Natural killer cell treated with Interleukin-12 subunit alpha and Interleukin-12 subunit beta and Interleukin-15 and Interleukin-18, amount 100 ng/mL, for 72 hours (primary cell): Measurements from ENCODE around the gene NUP50. TPM values are rescaled to one million over a fixed set of nuclear protein-coding genes. Genes with fewer than 3 reads are reported as not detected.
A peak's percentile ranks its signal among the peaks of the same experiment; 100 is the strongest.

Experiments
- ATAC-seq, 2 donors: fragments of 150-1000 bp; cut with Tn5 transposase in 1 of 2; sonication (Bioruptor Pico), chemical (Tn5 transposase) in 1 of 2; 2 replicates each; pipeline ENCODE4 v1.10.0; 2021
- DNase-seq: peaks from one replicate; pipeline ENCODE4 v3.0.0; 2022; ENCODE audit warnings: low spot score
- H3K27ac Mint-ChIP-seq, 2 donors: 1 replicate in 1 of 2; 2 replicates in 1 of 2; pipeline ENCODE4 v1.8.0; 2022; ENCODE audit warnings: mixed read lengths in 2 of 2, mild to moderate bottlenecking in 1 of 2, moderate library complexity in 1 of 2
- H3K27me3 Mint-ChIP-seq, 2 donors: 1 replicate in 1 of 2; 2 replicates in 1 of 2; pipeline ENCODE4 v1.8.0; 2022; ENCODE audit warnings: mixed read lengths in 2 of 2
- H3K36me3 Mint-ChIP-seq: one replicate; pipeline ENCODE4 v1.8.0; 2022; ENCODE audit warnings: mixed read lengths
- H3K4me1 Mint-ChIP-seq, 2 donors: 1 replicate in 1 of 2; 2 replicates in 1 of 2; pipeline ENCODE4 v1.8.0; 2022; ENCODE audit warnings: low read depth in 2 of 2, mixed read lengths in 2 of 2, mild to moderate bottlenecking in 1 of 2
- H3K4me3 Mint-ChIP-seq: one replicate; pipeline ENCODE4 v1.8.0; 2022; ENCODE audit warnings: mixed read lengths
- H3K9me3 Mint-ChIP-seq: 2 replicates; pipeline ENCODE4 v1.8.0; 2022; ENCODE audit warnings: mixed read lengths
- total RNA-seq, 2 donors: library from RNA; stranded (reverse); gene quantifications; one replicate each; pipeline ENCODE4 v1.2.3, GENCODE V29; 2022

The NUP50 gene
- total RNA-seq, 2 donors from 2014 or later, result 124 to 185 TPM

DNA sequence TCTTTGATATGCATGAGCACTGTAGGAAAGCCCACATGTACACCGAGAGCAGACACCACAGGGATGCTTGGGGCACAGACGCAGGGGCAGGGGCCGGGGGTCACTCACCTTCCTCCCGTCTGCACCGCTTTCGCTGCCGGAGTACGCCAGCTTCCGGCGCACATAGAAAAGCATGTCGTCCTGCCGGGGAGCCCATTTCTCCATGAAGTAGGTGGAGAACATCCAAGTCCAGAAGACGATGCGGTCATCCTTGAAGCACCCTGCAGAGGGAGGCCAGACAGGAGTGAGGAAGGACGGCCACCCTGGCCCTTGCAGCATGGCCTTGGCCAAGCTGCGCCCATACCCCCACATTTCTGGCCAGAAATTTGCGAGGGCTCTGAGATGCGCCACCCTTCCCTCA, 48.1 kb downstream of the NUP50 start:
- Mint-ChIP-seq H3K4me3 (no peak overlapping the region), H3K9me3 (no peaks in the 10 kb centered on the region), H3K27me3 (no peaks in the 10 kb centered on the region), H3K4me1 (peaks cover 0 to 15% of the 10 kb centered on the region in 2 donors), H3K27ac (no peak overlapping the region), H3K36me3 (no peaks in the 10 kb centered on the region)
- DNase-seq (peak; percentile 42), ATAC-seq (no peak)

GRCh38 chr22:45212306-45212709, 48.6 kb downstream of the NUP50 start:
- H3K4me3 Mint-ChIP-seq, result no peak overlapping the region
- no peaks in the 10 kb centered on the region for H3K36me3 Mint-ChIP-seq
- H3K9me3 Mint-ChIP-seq, result no peaks in the 10 kb centered on the region
- no peak overlapping the region for H3K27ac Mint-ChIP-seq
- peak in 1 of 2 donors; percentile 14 for ATAC-seq
- no peak for DNase-seq
- H3K27me3 Mint-ChIP-seq, result no peaks in the 10 kb centered on the region
- H3K4me1 Mint-ChIP-seq, result peaks cover 0 to 16% of the 10 kb centered on the region in 2 donors

- H3K36me3 Mint-ChIP-seq, result no peaks in the 10 kb centered on the region
- peaks cover 0 to 16% of the 10 kb centered on the region in 2 donors for H3K4me1 Mint-ChIP-seq
- H3K27ac Mint-ChIP-seq, result no peak overlapping the region
- no peak overlapping the region for H3K4me3 Mint-ChIP-seq
- H3K9me3 Mint-ChIP-seq, result no peaks in the 10 kb centered on the region
- no peaks in the 10 kb centered on the region for H3K27me3 Mint-ChIP-seq
- ATAC-seq, result no peak
- no peak for DNase-seq
Observed at GRCh38 chr22:45212992-45213751, 49.4 kb downstream of the NUP50 start.

- Mint-ChIP-seq H3K27me3 (no peaks in the 10 kb centered on the region), H3K4me1 (peaks cover 0 to 20% of the 10 kb centered on the region in 2 donors), H3K36me3 (no peaks in the 10 kb centered on the region), H3K9me3 (no peaks in the 10 kb centered on the region), H3K4me3 (no peak overlapping the region), H3K27ac (no peak overlapping the region)
- ATAC-seq (no peak), DNase-seq (no peak)
Observed at GRCh38 chr22:45216133-45217003, 52.6 kb downstream of the NUP50 start.

- H3K27me3 Mint-ChIP-seq, result no peaks in the 10 kb centered on the region
- H3K9me3 Mint-ChIP-seq, result no peaks in the 10 kb centered on the region
- no peak for ATAC-seq
- no peak for DNase-seq
- H3K4me1 Mint-ChIP-seq, result peaks cover under 1 to 20% of the 10 kb centered on the region in 2 donors
- H3K36me3 Mint-ChIP-seq, result no peaks in the 10 kb centered on the region
- no peak overlapping the region for H3K4me3 Mint-ChIP-seq
- no peak overlapping the region for H3K27ac Mint-ChIP-seq
Observed at GRCh38 chr22:45217345-45217744, 53.6 kb downstream of the NUP50 start.

- Mint-ChIP-seq H3K4me1 (peaks cover 5 to 24% of the 10 kb centered on the region in 2 donors), H3K36me3 (no peaks in the 10 kb centered on the region), H3K4me3 (no peak overlapping the region), H3K27me3 (no peaks in the 10 kb centered on the region), H3K9me3 (no peaks in the 10 kb centered on the region), H3K27ac (no peak overlapping the region)
- no peak for DNase-seq
- ATAC-seq, result no peak
Observed at GRCh38 chr22:45217806-45218205, 54.1 kb downstream of the NUP50 start.

DNA sequence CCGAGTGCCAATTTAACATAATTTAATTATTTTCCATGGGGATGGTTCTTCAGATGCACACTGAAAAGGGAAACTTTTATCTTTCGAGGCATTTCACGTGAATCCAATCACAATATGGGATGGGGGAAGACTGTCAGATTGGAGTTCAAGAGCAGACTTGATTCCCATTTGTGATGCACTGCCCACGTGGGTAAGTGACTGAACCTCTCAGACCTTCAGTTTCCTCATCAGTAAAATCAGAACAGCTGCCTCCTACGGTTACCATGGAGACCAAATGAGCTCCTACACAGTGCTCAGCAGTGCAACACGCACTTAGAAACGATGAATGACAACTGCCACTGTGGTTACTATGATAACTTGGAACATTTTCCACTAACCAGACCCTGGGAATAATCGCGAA, 55.3 kb downstream of the NUP50 start:
- no peaks in the 10 kb centered on the region for H3K27me3 Mint-ChIP-seq
- DNase-seq (no peak), ATAC-seq (peak in 1 of 2 donors; percentile 79)
- no peak overlapping the region for H3K4me3 Mint-ChIP-seq
- peak overlapping the region in 1 of 2 donors; percentile 73 for H3K27ac Mint-ChIP-seq
- H3K4me1 Mint-ChIP-seq, result peaks cover 7 to 30% of the 10 kb centered on the region in 2 donors
- no peaks in the 10 kb centered on the region for H3K36me3 Mint-ChIP-seq
- no peaks in the 10 kb centered on the region for H3K9me3 Mint-ChIP-seq

DNA sequence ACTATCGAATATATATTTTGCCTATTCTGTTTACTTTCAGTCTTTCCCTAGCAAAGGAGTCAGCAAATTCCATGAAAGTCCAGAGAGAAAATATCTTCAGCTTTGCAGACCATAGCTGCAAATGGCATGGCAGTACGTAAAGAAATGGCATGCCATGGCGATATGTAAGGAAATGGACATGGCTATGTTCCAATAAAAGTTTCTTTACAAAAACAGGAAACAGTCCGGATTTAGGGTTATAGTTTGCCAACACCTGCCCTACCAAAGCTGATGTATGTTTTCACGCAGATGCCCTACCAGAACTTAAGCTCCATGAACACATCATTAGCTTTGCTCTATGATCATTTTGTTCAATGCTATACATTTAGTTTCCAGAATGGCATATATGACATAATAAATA, 57.5 kb downstream of the NUP50 start:
- Mint-ChIP-seq H3K36me3 (no peaks in the 10 kb centered on the region), H3K4me1 (peaks cover 15 to 39% of the 10 kb centered on the region in 2 donors), H3K4me3 (no peak overlapping the region), H3K9me3 (no peaks in the 10 kb centered on the region), H3K27ac (no peak overlapping the region), H3K27me3 (no peaks in the 10 kb centered on the region)
- ATAC-seq, result no peak
- DNase-seq, result no peak

- H3K4me3 Mint-ChIP-seq, result no peak overlapping the region
- no peaks in the 10 kb centered on the region for H3K9me3 Mint-ChIP-seq
- H3K4me1 Mint-ChIP-seq, result peaks cover 36 to 58% of the 10 kb centered on the region in 2 donors
- ATAC-seq, result no peak
- no peaks in the 10 kb centered on the region for H3K36me3 Mint-ChIP-seq
- H3K27me3 Mint-ChIP-seq, result no peaks in the 10 kb centered on the region
- peak; percentile 35 for DNase-seq
- peak overlapping the region in 1 of 2 donors; percentile 57 for H3K27ac Mint-ChIP-seq
Observed at GRCh38 chr22:45223304-45224117, 59.8 kb downstream of the NUP50 start.

- ATAC-seq, result no peak
- peak overlapping the region in 1 of 2 donors; percentile 57 for H3K27ac Mint-ChIP-seq
- peaks cover 38 to 52% of the 10 kb centered on the region in 2 donors for H3K4me1 Mint-ChIP-seq
- H3K4me3 Mint-ChIP-seq, result no peak overlapping the region
- no peaks in the 10 kb centered on the region for H3K27me3 Mint-ChIP-seq
- no peaks in the 10 kb centered on the region for H3K36me3 Mint-ChIP-seq
- DNase-seq, result peak; percentile 51
- no peaks in the 10 kb centered on the region for H3K9me3 Mint-ChIP-seq
Observed at GRCh38 chr22:45224331-45224730, 60.6 kb downstream of the NUP50 start.

DNA sequence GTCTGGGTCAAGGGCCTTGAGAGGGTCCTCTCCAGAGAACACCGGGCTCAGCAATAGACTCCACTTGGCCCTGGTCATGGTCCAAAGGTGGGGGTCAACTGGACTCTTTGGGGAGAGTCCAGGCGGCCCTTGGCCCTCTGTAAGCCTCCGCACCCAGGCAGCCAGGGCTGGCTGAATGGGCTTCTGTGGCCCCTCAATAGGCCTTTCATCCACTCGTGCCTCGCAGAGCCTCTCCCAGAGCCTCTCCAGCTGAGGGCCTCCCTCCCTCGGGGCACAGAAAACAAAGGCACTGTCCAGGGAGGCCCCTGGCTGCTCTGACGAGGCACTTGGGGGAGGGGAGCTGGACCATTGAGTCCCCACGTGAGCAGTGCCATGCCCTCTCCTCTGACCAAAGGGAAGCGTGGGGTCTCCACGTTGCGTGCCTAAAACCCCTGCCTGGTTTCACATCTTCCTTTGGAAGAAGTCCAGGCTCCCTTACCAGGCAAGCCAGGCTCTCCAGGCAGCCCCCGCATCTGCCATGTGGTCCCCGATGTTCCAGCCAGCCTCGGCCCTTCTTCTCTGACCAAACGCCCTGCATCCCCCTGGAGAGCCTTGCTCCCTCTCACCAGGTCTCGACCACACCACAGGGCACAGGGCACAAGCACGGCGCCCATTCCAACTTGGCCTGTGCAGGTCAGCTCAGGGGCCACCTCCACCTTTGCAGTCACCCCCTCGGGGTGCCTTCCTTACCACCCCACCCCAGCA, 61.4 kb downstream of the NUP50 start:
- Mint-ChIP-seq H3K4me3 (no peak overlapping the region), H3K36me3 (no peaks in the 10 kb centered on the region), H3K4me1 (peaks cover 38 to 55% of the 10 kb centered on the region in 2 donors), H3K27me3 (no peaks in the 10 kb centered on the region), H3K9me3 (no peaks in the 10 kb centered on the region), H3K27ac (peak overlapping the region; percentile 66 to 80)
- ATAC-seq (no peak), DNase-seq (peak; percentile 58)

DNA sequence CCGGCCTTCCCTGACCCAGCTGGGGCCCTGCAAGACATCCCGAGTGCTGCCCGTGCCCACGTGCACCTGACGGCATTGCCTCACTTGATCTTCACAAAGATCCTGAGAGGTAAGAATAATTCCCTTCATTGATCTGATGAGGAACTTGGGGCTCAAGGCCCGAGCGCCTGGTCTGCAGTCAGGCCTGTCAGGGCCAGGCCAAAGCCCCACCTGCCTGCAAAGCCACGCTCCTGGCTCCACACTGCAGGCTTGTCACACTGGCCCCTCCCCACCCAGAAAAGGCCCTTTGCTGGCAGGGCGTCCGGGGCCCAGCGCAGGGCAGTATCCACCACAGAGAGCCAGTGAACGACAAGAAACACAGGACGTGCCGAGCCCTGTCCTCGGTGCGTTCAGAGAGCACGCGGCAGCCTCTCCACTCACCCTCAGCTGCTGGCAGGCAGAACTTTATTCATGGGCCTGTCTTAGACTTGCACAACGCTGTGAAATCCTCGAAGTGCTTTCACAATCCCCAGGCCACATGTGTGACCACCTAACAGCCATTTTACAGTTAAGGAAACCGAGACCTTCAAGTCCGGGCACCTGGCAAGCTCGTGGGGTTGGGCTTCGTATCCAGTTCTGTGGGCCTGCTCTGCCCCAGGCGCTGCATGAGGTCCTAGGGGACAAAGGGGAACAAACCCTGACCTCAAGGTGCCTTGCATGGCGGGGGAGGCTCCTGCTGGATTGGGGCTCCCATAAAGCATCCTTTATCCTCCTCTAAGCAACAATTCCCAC, 62.2 kb downstream of the NUP50 start:
- Mint-ChIP-seq H3K4me1 (peaks cover 38 to 55% of the 10 kb centered on the region in 2 donors), H3K27ac (peak overlapping the region; percentile 66 to 80)

More for the DNA sequence above, 62.2 kb downstream of the NUP50 start:
- Mint-ChIP-seq H3K9me3 (no peaks in the 10 kb centered on the region), H3K27me3 (no peaks in the 10 kb centered on the region), H3K4me3 (peak overlapping the region; percentile 47), H3K36me3 (no peaks in the 10 kb centered on the region)
- DNase-seq (peak; percentile 79), ATAC-seq (peak; percentile 61 to 85)
